Psoas muscle (tissue), 8 donors: Measurements from ENCODE around the gene CMSS1. TPM values are rescaled to one million over a fixed set of nuclear protein-coding genes. Genes with fewer than 3 reads are reported as not detected.

ENCODE experiments used
- ATAC-seq, 4 donors: fragments of 200-7000 bp; cut with Tn5 transposase; one replicate each; pipeline ENCODE4 v1.9.1; 2020; ENCODE audit warnings: moderate library complexity in 3 of 4, mild to moderate bottlenecking in 2 of 4
- DNase-seq, 2 donors: peaks; one replicate each; pipeline ENCODE4 v3.0.0-alpha.2; 2020
- H3K27ac ChIP-seq: fragments of 200-600 bp; one replicate; pipeline ENCODE4 v1.8.0; 2022
- H3K27me3 ChIP-seq, 3 donors: fragments of 200-600 bp in 1 of 3; one replicate each; pipeline versions ENCODE4 v1.6.1 to v1.8.0; 2013 to 2022; ENCODE audit warnings: low read length in 2 of 3, mild to moderate bottlenecking in 2 of 3, moderate library complexity in 1 of 3; ENCODE audit not compliant: insufficient read depth in 3 of 3
- H3K36me3 ChIP-seq, 2 donors: fragments of 200-600 bp in 1 of 2; one replicate each; pipeline versions ENCODE4 v1.6.1 to v1.8.0; 2013 to 2022; ENCODE audit warnings: low read depth in 1 of 2, mild to moderate bottlenecking in 1 of 2, moderate library complexity in 1 of 2; ENCODE audit not compliant: insufficient read depth in 1 of 2
- H3K4me1 ChIP-seq: fragments of 200-600 bp; one replicate; pipeline ENCODE4 v1.8.0; 2022
- H3K4me3 ChIP-seq: fragments of 200-600 bp; one replicate; pipeline ENCODE4 v1.8.0; 2022; ENCODE audit warnings: mild to moderate bottlenecking
- H3K9me3 ChIP-seq: fragments of 200-600 bp; one replicate; pipeline ENCODE4 v1.8.0; 2022
- WGBS, 3 donors: extraction: QIAGEN DNeasy Blood & Tissue Kit; methylation state at CpG; one replicate each; pipeline versions ENCODE4 v1.1.6 to v1.1.7; 2013; 5-methylcytosine and 5-hydroxymethylcytosine counted together
- intact Hi-C, 2 donors: fragments of 100-400 bp; cut with DNase I; formaldehyde crosslinking; loops; one replicate each; pipeline versions ENCODE4 v1.11.0 to v1.14.2; 2022
- polyA plus RNA-seq, 3 donors: library from polyadenylated mRNA; stranded (reverse); fragments of 200-250 nt; gene quantifications; one replicate each; pipeline ENCODE4 v1.2.3, GENCODE V29; 2013
- total RNA-seq, 4 donors: library from RNA; stranded (reverse); fragmentation: NEBNext Ultra II Directional in 2 of 4; extraction: Animal tissue kit (Norgen Biotek cat#: 25700) in 2 of 4; gene quantifications; one replicate each; pipeline versions ENCODE4 v1.2.1 to v1.2.4, GENCODE V29; 2021 to 2023
- TF ChIP-seq, protein P1 (sequence below): fragments of 200-600 bp; IDR thresholded peaks from one replicate; pipeline ENCODE4 v1.8.0; 2022; ENCODE audit warnings: antibody characterized with exemption
- donor health status: healthy with polysubstance abuse.
- donor health status: DM: no; HTN: no; CAD: no; lungs with moderate emphysema.
- donor health status: Bipolar disorder and iron deficiency.
- donor health status: healthy.
- donor health status: DM: yes; HTN: yes; CAD: no.
- donor health status: DM: no; HTN: no; CAD: no.
- donor health status: DM: no; HTN: no; CAD: no.
- donor health status: DM: yes; HTN: yes; CAD: no.

The CMSS1 gene
- total and polyA plus RNA-seq, 7 donors: 18.4 to 174 (median 58.8) TPM

DNA sequence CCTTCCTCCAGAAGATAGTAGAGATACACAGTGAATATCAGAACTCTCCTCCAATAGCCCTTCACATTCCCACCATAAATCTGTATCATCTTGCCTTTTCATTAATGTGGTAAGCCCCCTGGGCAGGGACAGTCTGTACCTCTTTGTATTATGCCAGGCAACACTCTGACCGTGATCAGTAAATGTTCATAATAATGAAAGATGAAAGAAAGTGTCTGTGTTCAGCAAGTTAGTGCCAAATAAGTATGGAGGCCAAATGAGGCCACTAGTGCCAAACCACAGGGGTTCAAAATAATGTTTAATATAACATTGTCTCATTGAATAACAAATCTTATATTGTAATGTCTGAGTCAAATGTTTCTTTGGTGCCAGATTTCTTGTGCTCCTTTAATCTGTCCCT is 104.3 kb downstream of the CMSS1 start:
- TF ChIP-seq, protein P1, sequence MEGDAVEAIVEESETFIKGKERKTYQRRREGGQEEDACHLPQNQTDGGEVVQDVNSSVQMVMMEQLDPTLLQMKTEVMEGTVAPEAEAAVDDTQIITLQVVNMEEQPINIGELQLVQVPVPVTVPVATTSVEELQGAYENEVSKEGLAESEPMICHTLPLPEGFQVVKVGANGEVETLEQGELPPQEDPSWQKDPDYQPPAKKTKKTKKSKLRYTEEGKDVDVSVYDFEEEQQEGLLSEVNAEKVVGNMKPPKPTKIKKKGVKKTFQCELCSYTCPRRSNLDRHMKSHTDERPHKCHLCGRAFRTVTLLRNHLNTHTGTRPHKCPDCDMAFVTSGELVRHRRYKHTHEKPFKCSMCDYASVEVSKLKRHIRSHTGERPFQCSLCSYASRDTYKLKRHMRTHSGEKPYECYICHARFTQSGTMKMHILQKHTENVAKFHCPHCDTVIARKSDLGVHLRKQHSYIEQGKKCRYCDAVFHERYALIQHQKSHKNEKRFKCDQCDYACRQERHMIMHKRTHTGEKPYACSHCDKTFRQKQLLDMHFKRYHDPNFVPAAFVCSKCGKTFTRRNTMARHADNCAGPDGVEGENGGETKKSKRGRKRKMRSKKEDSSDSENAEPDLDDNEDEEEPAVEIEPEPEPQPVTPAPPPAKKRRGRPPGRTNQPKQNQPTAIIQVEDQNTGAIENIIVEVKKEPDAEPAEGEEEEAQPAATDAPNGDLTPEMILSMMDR: no peak
- ATAC-seq: no peak
- H3K4me3 ChIP-seq: no peak overlapping the region
- peak overlapping the region; percentile 85 for H3K27ac ChIP-seq
- peaks cover 0 to 30% of the 10 kb centered on the region in 2 donors for H3K36me3 ChIP-seq
- DNase-seq: no peak
- peaks cover 47% of the 10 kb centered on the region for H3K4me1 ChIP-seq
- no peaks in the 10 kb centered on the region for H3K9me3 ChIP-seq
- no peaks in the 10 kb centered on the region for H3K27me3 ChIP-seq
- WGBS, 3 donors: 34 to 52% (median 34%) methylated on average over 1 of the region's 1 CpG
- intact Hi-C loops: no loop called here

DNA sequence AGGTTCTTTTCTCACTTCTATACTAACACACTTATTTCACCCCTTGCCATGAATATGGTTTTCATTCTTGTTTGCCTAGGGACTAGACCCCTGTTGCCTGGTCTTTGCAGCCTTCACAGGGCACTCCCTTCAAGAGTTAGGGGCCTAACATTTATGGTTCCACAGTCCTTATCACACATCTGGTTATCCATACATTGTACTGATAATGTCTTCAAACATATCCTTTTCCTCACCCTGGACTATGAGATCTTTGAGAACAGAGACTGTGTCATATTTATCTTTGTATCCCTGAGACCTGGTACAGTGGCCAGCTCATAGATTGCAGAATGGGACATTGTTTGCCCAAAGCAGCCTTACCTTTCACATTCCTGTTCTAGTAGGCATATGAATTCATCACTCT is 106.2 kb downstream of the CMSS1 start:
- Histone ChIP-seq H3K9me3 (no peaks in the 10 kb centered on the region), H3K27ac (peak overlapping the region; percentile 85), H3K4me1 (peaks cover 50% of the 10 kb centered on the region), H3K27me3 (no peaks in the 10 kb centered on the region), H3K36me3 (peaks cover 0 to 36% of the 10 kb centered on the region in 2 donors), H3K4me3 (no peak overlapping the region)
- DNase-seq (no peak), ATAC-seq (no peak)
- TF ChIP-seq, protein P1: no peak
- intact Hi-C loops: no loop called here

DNA sequence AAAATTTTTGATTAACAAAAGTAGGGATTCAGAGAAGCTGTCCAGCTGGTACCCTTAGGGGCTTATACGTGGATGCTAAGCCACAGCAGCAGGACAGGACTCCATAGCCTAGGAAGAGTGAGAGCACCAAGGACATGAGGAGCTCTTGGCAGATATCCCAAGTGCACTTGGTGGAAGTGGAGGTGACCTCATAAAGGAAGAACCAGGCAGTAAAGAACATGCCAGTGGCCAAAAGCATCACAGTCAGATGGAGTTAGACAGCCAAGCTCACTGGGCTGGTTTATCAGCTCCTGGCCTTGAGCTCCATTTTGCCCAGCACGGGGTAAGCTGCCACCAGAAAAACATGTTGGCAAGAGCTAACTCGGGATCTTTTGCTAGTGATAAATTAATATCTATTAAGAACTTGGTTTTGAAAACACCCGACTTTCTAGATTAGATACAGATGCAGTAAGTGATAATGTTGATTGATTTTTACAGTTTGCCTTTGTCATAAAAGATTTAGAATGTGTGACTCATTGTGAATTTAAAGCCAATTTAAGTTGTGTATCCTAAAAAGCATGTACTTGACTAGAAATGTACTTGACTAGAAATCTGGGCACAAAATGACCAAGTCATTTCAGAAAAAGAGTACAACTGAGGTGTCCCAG is 108.0 kb downstream of the CMSS1 start:
- intact Hi-C loops: no loop called here
- DNase-seq: no peak
- WGBS, 3 donors: 26 to 48% (median 28%) methylated on average over 4 of the region's 4 CpGs
- peak in 3 of 4 donors; percentile 34 to 43 (median 37) for ATAC-seq
- no peaks in the 10 kb centered on the region for H3K9me3 ChIP-seq
- H3K4me3 ChIP-seq: no peak overlapping the region
- TF ChIP-seq, protein P1: no peak
- H3K36me3 ChIP-seq: peaks cover 0 to 36% of the 10 kb centered on the region in 2 donors
- no peaks in the 10 kb centered on the region for H3K27me3 ChIP-seq
- H3K27ac ChIP-seq: peak overlapping the region; percentile 61
- peaks cover 51% of the 10 kb centered on the region for H3K4me1 ChIP-seq

DNA sequence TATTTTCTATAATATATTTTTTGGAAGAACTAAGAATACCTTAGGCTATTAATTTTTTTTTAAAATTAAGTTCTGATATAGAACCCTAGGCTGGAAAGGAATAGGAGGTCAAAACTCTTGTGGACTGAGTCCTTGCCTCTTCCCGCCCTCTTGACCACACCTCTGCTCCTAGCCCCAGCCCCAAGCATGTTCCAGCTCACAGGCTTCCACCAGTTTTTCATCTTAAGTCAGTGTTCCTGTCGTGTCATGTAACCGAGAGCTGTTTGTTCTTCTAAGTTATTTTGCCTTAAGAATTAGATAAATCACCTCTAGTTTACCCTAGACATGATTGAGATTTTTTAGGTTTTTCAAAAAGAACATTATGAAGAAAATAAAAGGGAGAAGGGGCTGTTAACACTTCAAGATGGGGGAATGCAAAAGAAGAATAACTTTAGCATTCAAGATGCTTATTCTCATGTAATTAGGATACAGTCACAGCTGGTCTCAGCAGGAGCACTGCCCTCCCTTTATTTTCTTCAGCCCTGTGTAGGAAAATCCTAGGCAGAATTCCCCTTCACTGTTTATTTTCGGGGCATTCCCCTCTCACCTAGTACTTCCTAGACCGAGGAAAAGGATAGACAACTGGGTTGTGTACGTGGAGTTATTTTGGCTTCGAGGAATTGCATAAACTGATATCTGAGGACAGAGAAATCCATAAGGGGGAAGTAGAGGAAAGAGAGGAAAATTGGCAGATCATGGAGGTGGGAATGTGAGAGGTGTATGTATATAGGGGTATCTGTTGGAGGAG is 110.2 kb downstream of the CMSS1 start:
- no peak overlapping the region for H3K4me3 ChIP-seq
- H3K27ac ChIP-seq: peak overlapping the region; percentile 50
- WGBS, 3 donors: 61 to 78% (median 65%) methylated on average over 7 of the region's 7 CpGs
- TF ChIP-seq, protein P1: no peak
- no peaks in the 10 kb centered on the region for H3K27me3 ChIP-seq
- DNase-seq (no peak), ATAC-seq (no peak)
- no peaks in the 10 kb centered on the region for H3K9me3 ChIP-seq
- intact Hi-C loops: no loop called here
- H3K36me3 ChIP-seq: peaks cover 0 to 36% of the 10 kb centered on the region in 2 donors
- H3K4me1 ChIP-seq: peaks cover 41% of the 10 kb centered on the region
